Upper lobe of right lung (tissue), 1 donor: Measurements from ENCODE around the gene SORBS1. TPM values are rescaled to one million over a fixed set of nuclear protein-coding genes. Genes with fewer than 3 reads are reported as not detected.

Experiments used
- ATAC-seq: fragments of 200-7000 bp; cut with Tn5 transposase; one replicate; pipeline ENCODE4 v1.9.1; 2020; ENCODE audit warnings: mild to moderate bottlenecking, moderate library complexity
- DNase-seq: peaks from one replicate; pipeline ENCODE4 v3.0.0-alpha.2; 2020
- H3K27ac ChIP-seq: fragments of 200-600 bp; one replicate; pipeline ENCODE4 v1.8.0; 2022
- H3K27me3 ChIP-seq: fragments of 200-600 bp; one replicate; pipeline ENCODE4 v1.8.0; 2022; ENCODE audit warnings: mild to moderate bottlenecking
- H3K36me3 ChIP-seq: fragments of 200-600 bp; one replicate; pipeline ENCODE4 v1.8.0; 2022
- H3K4me1 ChIP-seq: fragments of 200-600 bp; one replicate; pipeline ENCODE4 v1.8.0; 2022
- H3K4me3 ChIP-seq: fragments of 200-600 bp; one replicate; pipeline ENCODE4 v1.8.0; 2022; ENCODE audit warnings: mild to moderate bottlenecking
- H3K9me3 ChIP-seq: fragments of 200-600 bp; one replicate; pipeline ENCODE4 v1.8.0; 2022
- CTCF ChIP-seq: fragments of 200-600 bp; IDR thresholded peaks from one replicate; pipeline ENCODE4 v1.8.0; 2022; ENCODE audit warnings: antibody characterized with exemption
- intact Hi-C: fragments of 100-400 bp; cut with DNase I; formaldehyde crosslinking; loops from one replicate; pipeline ENCODE4 v1.11.0; 2022
- total RNA-seq: library from RNA; stranded (reverse); fragmentation: NEBNext Ultra II Directional; extraction: Animal tissue kit (Norgen Biotek cat#: 25700); gene quantifications from one replicate; pipeline ENCODE4 v1.2.1, GENCODE V29; 2021
- donor health status: DM: no; HTN: yes; CAD: no; lungs with severe emphysema.

The SORBS1 gene
- total RNA-seq, 1 donor from 2014 or later, result 50.7 TPM

- DNase-seq (no peak), ATAC-seq (no peak)
- H3K4me3 ChIP-seq, result no peak overlapping the region
- H3K27me3 ChIP-seq, result no peaks in the 10 kb centered on the region
- intact Hi-C loops, result no loop called here
- peaks cover 44% of the 10 kb centered on the region for H3K36me3 ChIP-seq
- H3K4me1 ChIP-seq, result peaks cover 44% of the 10 kb centered on the region
- no peaks in the 10 kb centered on the region for H3K9me3 ChIP-seq
- no peak for TF ChIP-seq CTCF
- H3K27ac ChIP-seq, result peak overlapping the region; percentile 81
Measured at GRCh38 chr10:95267251-95267650, 293.9 kb downstream of the SORBS1 start.

- peaks cover 44% of the 10 kb centered on the region for H3K4me1 ChIP-seq
- ATAC-seq, result peak; percentile 88
Measured at GRCh38 chr10:95266674-95267095, 294.5 kb downstream of the SORBS1 start.

GRCh38 chr10:95265572-95265971, 295.6 kb downstream of the SORBS1 start:
- no peak overlapping the region for H3K4me3 ChIP-seq
- H3K9me3 ChIP-seq, result no peaks in the 10 kb centered on the region
- peak overlapping the region; percentile 11 for H3K27ac ChIP-seq
- H3K27me3 ChIP-seq, result no peaks in the 10 kb centered on the region
- TF ChIP-seq CTCF, result no peak
- no peak for ATAC-seq
- H3K36me3 ChIP-seq, result peaks cover 38% of the 10 kb centered on the region
- DNase-seq, result no peak
- H3K4me1 ChIP-seq, result peaks cover 54% of the 10 kb centered on the region
- intact Hi-C loops, result no loop called here

More at GRCh38 chr10:95266674-95267095, 294.5 kb downstream of the SORBS1 start:
- no peak for DNase-seq
- H3K9me3 ChIP-seq, result no peaks in the 10 kb centered on the region
- peak overlapping the region; percentile 81 for H3K27ac ChIP-seq
- no peak overlapping the region for H3K4me3 ChIP-seq
- H3K36me3 ChIP-seq, result peaks cover 44% of the 10 kb centered on the region
- H3K27me3 ChIP-seq, result no peaks in the 10 kb centered on the region
- no peak for TF ChIP-seq CTCF
- intact Hi-C loops, result no loop called here

GRCh38 chr10:95264227-95265051, 296.7 kb downstream of the SORBS1 start:
- H3K36me3 ChIP-seq, result peaks cover 31% of the 10 kb centered on the region

GRCh38 chr10:95263864-95264226, 297.3 kb downstream of the SORBS1 start:
- H3K9me3 ChIP-seq, result no peaks in the 10 kb centered on the region
- no peaks in the 10 kb centered on the region for H3K27me3 ChIP-seq
- ATAC-seq (no peak), DNase-seq (no peak)
- H3K27ac ChIP-seq, result peak overlapping the region; percentile 59
- peaks cover 33% of the 10 kb centered on the region for H3K36me3 ChIP-seq
- intact Hi-C loops, result no loop called here
- H3K4me1 ChIP-seq, result peaks cover 52% of the 10 kb centered on the region
- no peak overlapping the region for H3K4me3 ChIP-seq
- no peak for TF ChIP-seq CTCF

More at GRCh38 chr10:95264227-95265051, 296.7 kb downstream of the SORBS1 start:
- no peaks in the 10 kb centered on the region for H3K9me3 ChIP-seq
- no peak overlapping the region for H3K4me3 ChIP-seq
- no peak for TF ChIP-seq CTCF
- peak overlapping the region; percentile 59 for H3K27ac ChIP-seq
- H3K4me1 ChIP-seq, result peaks cover 52% of the 10 kb centered on the region
- no peaks in the 10 kb centered on the region for H3K27me3 ChIP-seq
- intact Hi-C loops, result no loop called here
- no peak for DNase-seq
- ATAC-seq, result peak; percentile 3
